AG04449 (cell line): ENCODE measurements around the gene SLIT3.

ENCODE experiments used
- CTCF ChIA-PET: fragments of 350-600 bp; formaldehyde crosslinking; extraction: SDS; loops from one replicate; lab custom pipeline; 2021; ENCODE audit warnings: antibody characterized with exemption; lab: Yijun Ruan, JAX
- POLR2A ChIA-PET: fragments of 400-600, 350-600 bp; formaldehyde crosslinking; extraction: SDS; loops from one replicate; lab custom pipeline; 2020; ENCODE audit warnings: antibody characterized with exemption, inconsistent platforms; lab: Yijun Ruan, JAX
- DNase-seq: peaks from one replicate; pipeline ENCODE4 v3.0.0-alpha.2; 2010; ENCODE audit warnings: low read depth, low spot score
- H3K4me3 ChIP-seq: 2 replicates; pipeline ENCODE4 v1.5.1; 2011; ENCODE audit warnings: low read depth, mild to moderate bottlenecking, control low read depth, low read length
- TF ChIP-seq, protein P1 (sequence below): IDR thresholded peaks from one replicate; pipeline ENCODE4 v1.5.1; 2011; ENCODE audit warnings: mild to moderate bottlenecking, moderate library complexity, low read length, control low read depth, inconsistent platforms; ENCODE audit not compliant: insufficient read depth; ENCODE audit errors: missing control alignments

Gene SLIT3

DNA sequence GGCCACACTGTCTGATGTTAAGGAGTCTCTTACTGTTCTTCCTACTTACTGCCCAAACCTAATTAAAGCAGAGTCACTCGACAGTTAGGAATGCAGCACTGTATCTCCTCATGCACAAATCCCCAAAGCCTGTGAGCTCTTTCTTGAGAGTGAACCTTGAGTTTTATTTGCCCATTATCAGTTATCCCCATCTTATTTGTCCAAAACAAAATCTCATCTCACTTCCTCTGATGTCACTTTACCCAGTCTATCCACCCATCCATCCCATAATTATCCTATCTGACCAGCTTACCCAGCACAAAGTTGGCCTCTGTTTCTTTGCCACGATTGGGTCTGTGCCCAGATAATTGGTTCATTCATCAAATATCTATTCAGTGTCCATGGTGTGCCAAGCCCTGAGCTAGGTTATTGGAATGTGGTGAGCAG is 250.8 kb downstream of the SLIT3 start:
- CTCF ChIA-PET = interaction anchor here (0.6 to 1.1 kb wide), 3 partner anchors 11 to 753 kb away, joined by 3 read pairs; no protein-coding TSS in a partner anchor
- no peak for DNase-seq
- TF ChIP-seq, protein P1, sequence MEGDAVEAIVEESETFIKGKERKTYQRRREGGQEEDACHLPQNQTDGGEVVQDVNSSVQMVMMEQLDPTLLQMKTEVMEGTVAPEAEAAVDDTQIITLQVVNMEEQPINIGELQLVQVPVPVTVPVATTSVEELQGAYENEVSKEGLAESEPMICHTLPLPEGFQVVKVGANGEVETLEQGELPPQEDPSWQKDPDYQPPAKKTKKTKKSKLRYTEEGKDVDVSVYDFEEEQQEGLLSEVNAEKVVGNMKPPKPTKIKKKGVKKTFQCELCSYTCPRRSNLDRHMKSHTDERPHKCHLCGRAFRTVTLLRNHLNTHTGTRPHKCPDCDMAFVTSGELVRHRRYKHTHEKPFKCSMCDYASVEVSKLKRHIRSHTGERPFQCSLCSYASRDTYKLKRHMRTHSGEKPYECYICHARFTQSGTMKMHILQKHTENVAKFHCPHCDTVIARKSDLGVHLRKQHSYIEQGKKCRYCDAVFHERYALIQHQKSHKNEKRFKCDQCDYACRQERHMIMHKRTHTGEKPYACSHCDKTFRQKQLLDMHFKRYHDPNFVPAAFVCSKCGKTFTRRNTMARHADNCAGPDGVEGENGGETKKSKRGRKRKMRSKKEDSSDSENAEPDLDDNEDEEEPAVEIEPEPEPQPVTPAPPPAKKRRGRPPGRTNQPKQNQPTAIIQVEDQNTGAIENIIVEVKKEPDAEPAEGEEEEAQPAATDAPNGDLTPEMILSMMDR = no peak
- POLR2A ChIA-PET = no interaction called here
- no peak overlapping the region for H3K4me3 ChIP-seq

GRCh38 chr5:169049712-169050111 is 251.2 kb downstream of the SLIT3 start:
- no peak for DNase-seq
- TF ChIP-seq, protein P1 = no peak
- H3K4me3 ChIP-seq = no peak overlapping the region
- ChIA-PET CTCF (interaction anchor here (0.7 kb wide), 1 partner anchor 753 kb away, joined by 3 read pairs; no protein-coding TSS in a partner anchor), POLR2A (no interaction called here)

DNA sequence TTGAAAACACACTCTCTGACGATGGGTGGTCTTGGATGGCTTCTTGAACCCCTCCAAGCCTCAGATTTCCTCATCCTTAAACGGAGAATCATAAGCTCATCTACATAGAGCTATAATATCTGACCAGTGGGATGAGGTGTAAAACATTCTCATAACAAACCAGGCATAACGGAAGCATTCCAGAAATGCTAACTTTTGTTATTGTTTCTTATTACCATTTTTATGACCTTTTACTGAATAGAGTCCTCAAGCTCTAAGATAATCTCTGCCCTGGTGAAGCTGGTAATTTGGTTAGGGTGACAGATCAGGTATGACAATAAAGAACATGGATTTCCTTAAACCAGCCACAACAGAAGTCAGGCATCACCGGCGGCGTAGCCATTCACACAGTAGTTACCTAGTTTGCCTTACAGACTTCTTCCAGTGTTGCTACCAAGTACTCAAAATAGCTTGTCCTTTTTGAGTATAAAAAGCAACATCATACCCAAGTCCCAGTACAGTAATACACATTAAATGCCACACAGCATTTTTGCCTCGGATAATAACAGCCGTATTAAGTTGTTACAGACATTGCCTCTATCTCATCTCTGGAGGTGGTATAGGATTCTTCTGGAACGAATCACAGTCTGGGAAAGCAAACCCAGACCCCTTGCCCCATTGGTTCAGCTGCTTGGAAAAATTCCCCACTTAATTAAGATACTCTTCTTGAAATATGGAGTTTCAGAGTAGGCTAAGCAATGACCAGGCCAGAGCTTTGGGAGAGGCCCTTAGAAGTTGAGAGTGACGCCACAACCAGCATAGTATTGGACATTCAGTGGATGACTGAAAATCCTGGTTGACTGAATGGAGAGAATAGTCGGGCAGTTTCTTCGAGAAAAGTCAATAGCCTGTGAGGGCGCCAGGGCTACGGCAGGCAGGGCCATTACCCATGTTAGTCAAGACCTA is 252.5 kb downstream of the SLIT3 start:
- CTCF ChIA-PET = interaction anchor here (1.1 to 1.8 kb wide), 3 partner anchors 36 to 254 kb away, joined by 3 to 6 read pairs (median 4); no protein-coding TSS in a partner anchor
- TF ChIP-seq, protein P1 = no peak
- POLR2A ChIA-PET = no interaction called here
- DNase-seq = peak; percentile 34
- no peak overlapping the region for H3K4me3 ChIP-seq

- DNase-seq = no peak
- no peak overlapping the region for H3K4me3 ChIP-seq
- TF ChIP-seq, protein P1 = no peak
- ChIA-PET POLR2A (no interaction called here), CTCF (interaction anchor here (2.4 kb wide), 1 partner anchor 16 kb away, joined by 5 read pairs; no protein-coding TSS in a partner anchor)
These were observed 256.0 kb downstream of the SLIT3 start for GRCh38 chr5:169044962-169045361.

GRCh38 chr5:169041180-169041579 is 259.8 kb downstream of the SLIT3 start:
- POLR2A ChIA-PET = no interaction called here
- TF ChIP-seq, protein P1 = no peak
- CTCF ChIA-PET = no interaction called here
- DNase-seq = no peak
- H3K4me3 ChIP-seq = no peak overlapping the region

GRCh38 chr5:169039592-169039991 is 261.3 kb downstream of the SLIT3 start:
- H3K4me3 ChIP-seq = no peak overlapping the region
- no peak for DNase-seq
- POLR2A ChIA-PET = no interaction called here
- TF ChIP-seq, protein P1 = no peak
- CTCF ChIA-PET = no interaction called here
